ENCODE data around the gene FLT4. TPM values are rescaled to one million over a fixed set of nuclear protein-coding genes. Genes with fewer than 3 reads are reported as not detected.
A peak's percentile ranks its signal among the peaks of the same experiment; 100 is the strongest.

The FLT4 gene
- total and polyA plus RNA-seq, 2 experiments from 2014 or later: 3.4 to 13.8 TPM

DNA sequence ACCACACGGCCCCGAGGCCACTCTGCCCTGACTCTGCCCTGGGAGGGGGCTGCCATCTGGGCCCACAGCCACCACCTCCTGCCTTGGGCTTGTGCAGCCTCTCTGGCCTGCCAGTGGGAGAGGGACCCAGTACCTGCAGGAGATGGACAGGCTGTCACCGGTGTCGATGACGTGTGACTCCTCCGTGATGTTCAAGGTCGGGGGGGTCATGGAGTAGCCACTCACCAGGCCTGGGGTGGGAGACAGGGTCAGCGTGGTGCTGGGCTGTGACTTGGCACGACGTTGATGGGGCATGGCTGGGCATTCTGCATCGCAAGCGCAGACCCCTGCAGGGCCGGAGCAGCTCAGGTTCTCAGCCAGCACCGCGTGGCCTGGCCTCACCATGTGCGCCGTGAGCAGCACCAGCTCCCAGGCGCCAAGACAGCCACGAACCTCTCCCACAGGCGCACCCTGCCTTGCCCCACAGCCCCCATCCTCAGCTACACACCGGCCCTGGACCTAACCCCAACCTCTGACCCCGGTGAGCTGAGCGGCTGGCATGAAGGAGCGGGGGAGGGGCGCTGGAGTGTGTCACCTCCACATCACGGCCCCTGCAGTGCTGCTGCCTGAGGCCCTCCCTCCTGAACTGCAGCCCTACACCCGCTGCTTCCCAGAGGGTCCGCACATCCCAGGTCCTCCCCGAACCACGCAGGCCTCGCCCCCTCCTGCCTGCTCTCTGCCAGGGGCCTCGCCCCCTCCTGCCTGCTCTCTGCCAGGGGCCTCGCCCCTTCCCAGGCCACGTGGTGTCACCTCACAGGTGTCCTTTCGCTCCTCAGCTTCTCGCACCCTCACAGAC, 17.6 kb downstream of the FLT4 start:
- Mint-ChIP-seq H3K36me3 (ENCODE audit: low read depth) (no peaks in the 10 kb centered on the region), H3K9me3 (peaks cover 10% of the 10 kb centered on the region; the same call in 2 of the 3 replicates), H3K4me3 (no peak overlapping the region), H3K4me1 (peaks cover 9% of the 10 kb centered on the region), H3K27ac (no peak overlapping the region), H3K27me3 (ENCODE audit: insufficient read depth, low read depth, poor library complexity) (peaks cover 5% of the 10 kb centered on the region)
- H2AFZ ChIP-seq: no peak overlapping the region
- no peaks in the 10 kb centered on the region for H3K4me1 ChIP-seq (ENCODE audit: insufficient read depth)
- ATAC-seq: peak; percentile 33
- no peaks in the 10 kb centered on the region for H3K36me3 ChIP-seq (ENCODE audit: insufficient read depth)
- no peak overlapping the region for H3K4me3 ChIP-seq
- DNase-seq (ENCODE audit: low spot score): no peak
- H3F3A ChIP-seq (replicated peaks; ENCODE audit: low read depth): no peaks in the 10 kb centered on the region
- H4K20me1 ChIP-seq (replicated peaks; ENCODE audit: insufficient read depth): no peaks in the 10 kb centered on the region
- no peaks in the 10 kb centered on the region for H3K79me2 ChIP-seq (replicated peaks; ENCODE audit: insufficient read depth)
- TF ChIP-seq, protein P1, sequence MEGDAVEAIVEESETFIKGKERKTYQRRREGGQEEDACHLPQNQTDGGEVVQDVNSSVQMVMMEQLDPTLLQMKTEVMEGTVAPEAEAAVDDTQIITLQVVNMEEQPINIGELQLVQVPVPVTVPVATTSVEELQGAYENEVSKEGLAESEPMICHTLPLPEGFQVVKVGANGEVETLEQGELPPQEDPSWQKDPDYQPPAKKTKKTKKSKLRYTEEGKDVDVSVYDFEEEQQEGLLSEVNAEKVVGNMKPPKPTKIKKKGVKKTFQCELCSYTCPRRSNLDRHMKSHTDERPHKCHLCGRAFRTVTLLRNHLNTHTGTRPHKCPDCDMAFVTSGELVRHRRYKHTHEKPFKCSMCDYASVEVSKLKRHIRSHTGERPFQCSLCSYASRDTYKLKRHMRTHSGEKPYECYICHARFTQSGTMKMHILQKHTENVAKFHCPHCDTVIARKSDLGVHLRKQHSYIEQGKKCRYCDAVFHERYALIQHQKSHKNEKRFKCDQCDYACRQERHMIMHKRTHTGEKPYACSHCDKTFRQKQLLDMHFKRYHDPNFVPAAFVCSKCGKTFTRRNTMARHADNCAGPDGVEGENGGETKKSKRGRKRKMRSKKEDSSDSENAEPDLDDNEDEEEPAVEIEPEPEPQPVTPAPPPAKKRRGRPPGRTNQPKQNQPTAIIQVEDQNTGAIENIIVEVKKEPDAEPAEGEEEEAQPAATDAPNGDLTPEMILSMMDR (conservative IDR thresholded peaks at IDR 0.05; ENCODE audit: low read depth in 2 of 2): no peak
- TF ChIP-seq STAT1 (IDR thresholded peaks at IDR 0.05; ENCODE audit: unreplicated experiment) (no peak), POLR2AphosphoS5 (IDR thresholded peaks at IDR 0.05; ENCODE audit: low read depth) (no peak), CREB1 (CRISPR knock-in tag; IDR thresholded peaks at IDR 0.05; ENCODE audit: low read depth) (no peak), EZH2 (IDR thresholded peaks at IDR 0.05; ENCODE audit: low read depth, unreplicated experiment) (no peak), NANOG (IDR thresholded peaks at IDR 0.05; ENCODE audit: borderline replicate concordance) (no peak), JUNB (IDR thresholded peaks at IDR 0.05; ENCODE audit: unreplicated experiment) (no peak), EZH2phosphoT487 (IDR thresholded peaks at IDR 0.05; ENCODE audit: unreplicated experiment) (no peak), ZNF114 (CRISPR knock-in tag; IDR thresholded peaks at IDR 0.05) (no peak), ZNF331 (CRISPR knock-in tag; IDR thresholded peaks at IDR 0.05; ENCODE audit: low read depth) (no peak)
- TF ChIP-seq, protein P2, sequence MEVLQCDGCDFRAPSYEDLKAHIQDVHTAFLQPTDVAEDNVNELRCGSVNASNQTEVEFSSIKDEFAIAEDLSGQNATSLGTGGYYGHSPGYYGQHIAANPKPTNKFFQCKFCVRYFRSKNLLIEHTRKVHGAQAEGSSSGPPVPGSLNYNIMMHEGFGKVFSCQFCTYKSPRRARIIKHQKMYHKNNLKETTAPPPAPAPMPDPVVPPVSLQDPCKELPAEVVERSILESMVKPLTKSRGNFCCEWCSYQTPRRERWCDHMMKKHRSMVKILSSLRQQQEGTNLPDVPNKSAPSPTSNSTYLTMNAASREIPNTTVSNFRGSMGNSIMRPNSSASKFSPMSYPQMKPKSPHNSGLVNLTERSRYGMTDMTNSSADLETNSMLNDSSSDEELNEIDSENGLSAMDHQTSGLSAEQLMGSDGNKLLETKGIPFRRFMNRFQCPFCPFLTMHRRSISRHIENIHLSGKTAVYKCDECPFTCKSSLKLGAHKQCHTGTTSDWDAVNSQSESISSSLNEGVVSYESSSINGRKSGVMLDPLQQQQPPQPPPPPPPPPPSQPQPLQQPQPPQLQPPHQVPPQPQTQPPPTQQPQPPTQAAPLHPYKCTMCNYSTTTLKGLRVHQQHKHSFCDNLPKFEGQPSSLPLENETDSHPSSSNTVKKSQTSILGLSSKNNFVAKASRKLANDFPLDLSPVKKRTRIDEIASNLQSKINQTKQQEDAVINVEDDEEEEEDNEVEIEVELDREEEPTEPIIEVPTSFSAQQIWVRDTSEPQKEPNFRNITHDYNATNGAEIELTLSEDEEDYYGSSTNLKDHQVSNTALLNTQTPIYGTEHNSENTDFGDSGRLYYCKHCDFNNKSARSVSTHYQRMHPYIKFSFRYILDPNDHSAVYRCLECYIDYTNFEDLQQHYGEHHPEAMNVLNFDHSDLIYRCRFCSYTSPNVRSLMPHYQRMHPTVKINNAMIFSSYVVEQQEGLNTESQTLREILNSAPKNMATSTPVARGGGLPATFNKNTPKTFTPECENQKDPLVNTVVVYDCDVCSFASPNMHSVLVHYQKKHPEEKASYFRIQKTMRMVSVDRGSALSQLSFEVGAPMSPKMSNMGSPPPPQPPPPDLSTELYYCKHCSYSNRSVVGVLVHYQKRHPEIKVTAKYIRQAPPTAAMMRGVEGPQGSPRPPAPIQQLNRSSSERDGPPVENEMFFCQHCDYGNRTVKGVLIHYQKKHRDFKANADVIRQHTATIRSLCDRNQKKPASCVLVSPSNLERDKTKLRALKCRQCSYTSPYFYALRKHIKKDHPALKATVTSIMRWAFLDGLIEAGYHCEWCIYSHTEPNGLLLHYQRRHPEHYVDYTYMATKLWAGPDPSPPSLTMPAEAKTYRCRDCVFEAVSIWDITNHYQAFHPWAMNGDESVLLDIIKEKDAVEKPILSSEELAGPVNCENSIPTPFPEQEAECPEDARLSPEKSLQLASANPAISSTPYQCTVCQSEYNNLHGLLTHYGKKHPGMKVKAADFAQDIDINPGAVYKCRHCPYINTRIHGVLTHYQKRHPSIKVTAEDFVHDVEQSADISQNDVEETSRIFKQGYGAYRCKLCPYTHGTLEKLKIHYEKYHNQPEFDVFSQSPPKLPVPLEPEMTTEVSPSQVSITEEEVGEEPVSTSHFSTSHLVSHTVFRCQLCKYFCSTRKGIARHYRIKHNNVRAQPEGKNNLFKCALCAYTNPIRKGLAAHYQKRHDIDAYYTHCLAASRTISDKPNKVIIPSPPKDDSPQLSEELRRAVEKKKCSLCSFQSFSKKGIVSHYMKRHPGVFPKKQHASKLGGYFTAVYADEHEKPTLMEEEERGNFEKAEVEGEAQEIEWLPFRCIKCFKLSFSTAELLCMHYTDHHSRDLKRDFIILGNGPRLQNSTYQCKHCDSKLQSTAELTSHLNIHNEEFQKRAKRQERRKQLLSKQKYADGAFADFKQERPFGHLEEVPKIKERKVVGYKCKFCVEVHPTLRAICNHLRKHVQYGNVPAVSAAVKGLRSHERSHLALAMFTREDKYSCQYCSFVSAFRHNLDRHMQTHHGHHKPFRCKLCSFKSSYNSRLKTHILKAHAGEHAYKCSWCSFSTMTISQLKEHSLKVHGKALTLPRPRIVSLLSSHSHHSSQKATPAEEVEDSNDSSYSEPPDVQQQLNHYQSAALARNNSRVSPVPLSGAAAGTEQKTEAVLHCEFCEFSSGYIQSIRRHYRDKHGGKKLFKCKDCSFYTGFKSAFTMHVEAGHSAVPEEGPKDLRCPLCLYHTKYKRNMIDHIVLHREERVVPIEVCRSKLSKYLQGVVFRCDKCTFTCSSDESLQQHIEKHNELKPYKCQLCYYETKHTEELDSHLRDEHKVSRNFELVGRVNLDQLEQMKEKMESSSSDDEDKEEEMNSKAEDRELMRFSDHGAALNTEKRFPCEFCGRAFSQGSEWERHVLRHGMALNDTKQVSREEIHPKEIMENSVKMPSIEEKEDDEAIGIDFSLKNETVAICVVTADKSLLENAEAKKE (CRISPR knock-in tag; IDR thresholded peaks at IDR 0.05): no peak
- TF ChIP-seq, protein P3, sequence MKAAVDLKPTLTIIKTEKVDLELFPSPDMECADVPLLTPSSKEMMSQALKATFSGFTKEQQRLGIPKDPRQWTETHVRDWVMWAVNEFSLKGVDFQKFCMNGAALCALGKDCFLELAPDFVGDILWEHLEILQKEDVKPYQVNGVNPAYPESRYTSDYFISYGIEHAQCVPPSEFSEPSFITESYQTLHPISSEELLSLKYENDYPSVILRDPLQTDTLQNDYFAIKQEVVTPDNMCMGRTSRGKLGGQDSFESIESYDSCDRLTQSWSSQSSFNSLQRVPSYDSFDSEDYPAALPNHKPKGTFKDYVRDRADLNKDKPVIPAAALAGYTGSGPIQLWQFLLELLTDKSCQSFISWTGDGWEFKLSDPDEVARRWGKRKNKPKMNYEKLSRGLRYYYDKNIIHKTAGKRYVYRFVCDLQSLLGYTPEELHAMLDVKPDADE (IDR thresholded peaks at IDR 0.05): no peak
- TF ChIP-seq, protein P4, sequence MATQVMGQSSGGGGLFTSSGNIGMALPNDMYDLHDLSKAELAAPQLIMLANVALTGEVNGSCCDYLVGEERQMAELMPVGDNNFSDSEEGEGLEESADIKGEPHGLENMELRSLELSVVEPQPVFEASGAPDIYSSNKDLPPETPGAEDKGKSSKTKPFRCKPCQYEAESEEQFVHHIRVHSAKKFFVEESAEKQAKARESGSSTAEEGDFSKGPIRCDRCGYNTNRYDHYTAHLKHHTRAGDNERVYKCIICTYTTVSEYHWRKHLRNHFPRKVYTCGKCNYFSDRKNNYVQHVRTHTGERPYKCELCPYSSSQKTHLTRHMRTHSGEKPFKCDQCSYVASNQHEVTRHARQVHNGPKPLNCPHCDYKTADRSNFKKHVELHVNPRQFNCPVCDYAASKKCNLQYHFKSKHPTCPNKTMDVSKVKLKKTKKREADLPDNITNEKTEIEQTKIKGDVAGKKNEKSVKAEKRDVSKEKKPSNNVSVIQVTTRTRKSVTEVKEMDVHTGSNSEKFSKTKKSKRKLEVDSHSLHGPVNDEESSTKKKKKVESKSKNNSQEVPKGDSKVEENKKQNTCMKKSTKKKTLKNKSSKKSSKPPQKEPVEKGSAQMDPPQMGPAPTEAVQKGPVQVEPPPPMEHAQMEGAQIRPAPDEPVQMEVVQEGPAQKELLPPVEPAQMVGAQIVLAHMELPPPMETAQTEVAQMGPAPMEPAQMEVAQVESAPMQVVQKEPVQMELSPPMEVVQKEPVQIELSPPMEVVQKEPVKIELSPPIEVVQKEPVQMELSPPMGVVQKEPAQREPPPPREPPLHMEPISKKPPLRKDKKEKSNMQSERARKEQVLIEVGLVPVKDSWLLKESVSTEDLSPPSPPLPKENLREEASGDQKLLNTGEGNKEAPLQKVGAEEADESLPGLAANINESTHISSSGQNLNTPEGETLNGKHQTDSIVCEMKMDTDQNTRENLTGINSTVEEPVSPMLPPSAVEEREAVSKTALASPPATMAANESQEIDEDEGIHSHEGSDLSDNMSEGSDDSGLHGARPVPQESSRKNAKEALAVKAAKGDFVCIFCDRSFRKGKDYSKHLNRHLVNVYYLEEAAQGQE (IDR thresholded peaks at IDR 0.05; ENCODE audit: unreplicated experiment): no peak
- no peaks in the 10 kb centered on the region for H3K9me2 ChIP-seq (ENCODE audit: insufficient read depth)
- no peak overlapping the region for H3K27ac ChIP-seq (ENCODE audit: low read depth)
- H3K4me2 ChIP-seq: no peak overlapping the region
- H3K27me3 ChIP-seq (ENCODE audit: insufficient read depth): no peaks in the 10 kb centered on the region
